PC-3 (cell line): ENCODE data around the gene PPARG. TPM values are rescaled to one million over a fixed set of nuclear protein-coding genes. Genes with fewer than 3 reads are reported as not detected.

Experiments used
- ATAC-seq: fragments of 200-7000 bp; cut with Tn5 transposase; 2 replicates; pipeline ENCODE4 v1.9.1; 2020; ENCODE audit warnings: mild to moderate bottlenecking, moderate library complexity
- BruUV-seq: library from RNA; stranded (reverse); fragments of 400-500 nt; replicated peaks from 2 replicates; lab custom pipeline; 2021; lab: Mats Ljungman, UMichigan
- CTCF ChIA-PET: fragments of 300-600 bp; sonication (Branson Sonifier 250); formaldehyde crosslinking; loops from one replicate; lab custom pipeline; 2022; ENCODE audit warnings: antibody characterized with exemption; lab: Charles Lee
- POLR2A ChIA-PET: fragments of 300-600 bp; sonication (Branson Sonifier 250); formaldehyde crosslinking; loops from one replicate; lab custom pipeline; 2022; ENCODE audit warnings: antibody characterized with exemption; ENCODE audit not compliant: unreplicated experiment; lab: Charles Lee
- DNase-seq: peaks from one replicate; pipeline ENCODE4 v3.0.0-alpha.2; 2015
- H2AFZ ChIP-seq: fragments of 300-600 bp; sonication (generic); 2 replicates; pipeline ENCODE4 v1.6.0; 2016; ENCODE audit warnings: antibody characterized with exemption, low read length
- H3F3A ChIP-seq: fragments of 300-600 bp; sonication (generic); one replicate; pipeline ENCODE4 v1.6.0; 2017; ENCODE audit warnings: antibody characterized with exemption, low read length, control low read depth, mild to moderate bottlenecking; ENCODE audit not compliant: unreplicated experiment
- H3K27ac ChIP-seq: fragments of 300-600 bp; sonication (generic); 2 replicates; pipeline ENCODE4 v1.5.1; 2016; ENCODE audit warnings: mild to moderate bottlenecking, low read length
- H3K27me3 ChIP-seq: fragments of 300-600 bp; sonication (generic); 2 replicates; pipeline ENCODE4 v1.6.1; 2016; ENCODE audit warnings: low read length, mixed read lengths
- H3K36me3 ChIP-seq: fragments of 300-600 bp; sonication (generic); 2 replicates; pipeline ENCODE4 v1.6.1; 2016; ENCODE audit warnings: low read depth, mixed run types, low read length, mixed read lengths
- H3K4me1 ChIP-seq: fragments of 300-600 bp; sonication (generic); 2 replicates; pipeline ENCODE4 v1.5.1; 2016; ENCODE audit warnings: low read length; ENCODE audit not compliant: insufficient read depth
- H3K4me2 ChIP-seq: fragments of 300-600 bp; sonication (generic); 2 replicates; pipeline ENCODE4 v1.6.0; 2016; ENCODE audit warnings: low read length
- H3K4me3 ChIP-seq: fragments of 300-600 bp; sonication (generic); 2 replicates; pipeline ENCODE4 v1.5.1; 2016; ENCODE audit warnings: mild to moderate bottlenecking, low read length, mixed read lengths
- H3K79me2 ChIP-seq: fragments of 300-600 bp; sonication (generic); 2 replicates; pipeline ENCODE4 v1.6.1; 2017; ENCODE audit warnings: low read length, mixed read lengths
- H3K9ac ChIP-seq: fragments of 300-600 bp; sonication (generic); 2 replicates; pipeline ENCODE4 v1.6.0; 2016; ENCODE audit warnings: mild to moderate bottlenecking, low read length
- H3K9me2 ChIP-seq: fragments of 300-600 bp; sonication (generic); replicated peaks from 2 replicates; pipeline ENCODE4 v1.6.1; 2016; ENCODE audit warnings: mixed run types, low read length, mixed read lengths
- H3K9me3 ChIP-seq: fragments of 300-600 bp; sonication (generic); 2 replicates; pipeline ENCODE4 v1.6.1; 2016; ENCODE audit warnings: low read length, mixed read lengths
- H4K20me1 ChIP-seq: fragments of 300-600 bp; sonication (generic); 2 replicates; pipeline ENCODE4 v1.6.1; 2016; ENCODE audit warnings: low read length, mixed read lengths
- CTCF ChIP-seq: fragments of 300-600 bp; sonication (generic); conservative IDR thresholded peaks from 2 replicates; pipeline ENCODE4 v1.5.1; 2017; ENCODE audit warnings: antibody characterized with exemption, low read depth, mild to moderate bottlenecking, low read length
- EZH2 ChIP-seq: fragments of 300-600 bp; sonication (generic); IDR thresholded peaks from one replicate; pipeline ENCODE4 v1.6.1; 2017; ENCODE audit warnings: antibody characterized with exemption, mild to moderate bottlenecking, low read length; ENCODE audit not compliant: unreplicated experiment
- EZH2phosphoT487 ChIP-seq: fragments of 300-600 bp; sonication (generic); IDR thresholded peaks from 2 replicates; pipeline ENCODE4 v1.6.1; 2018; ENCODE audit warnings: mild to moderate bottlenecking, antibody characterized with exemption, low read length, borderline replicate concordance
- intact Hi-C: fragments of 100-400 bp; cut with micrococcal nuclease; formaldehyde crosslinking; loops from 2 replicates; pipeline ENCODE4 v1.9.0; 2023
- total RNA-seq: library from RNA; depleted of rRNA; stranded (reverse); fragments of >200 nt; gene quantifications from 2 replicates; pipeline ENCODE4 v1.2.3, GENCODE V29; 2014

The PPARG gene
- total RNA-seq, 1 experiment from 2014 or later = 250 TPM

GRCh38 chr3:12268049-12268735 lies 20.7 kb upstream of the PPARG start:
- H3K36me3 ChIP-seq = no peaks in the 10 kb centered on the region
- no peak overlapping the region for H3K4me2 ChIP-seq
- no peaks in the 10 kb centered on the region for H4K20me1 ChIP-seq
- no peaks in the 10 kb centered on the region for H3K9me2 ChIP-seq
- intact Hi-C loops = no loop called here
- ChIA-PET CTCF (no interaction called here), POLR2A (no interaction called here)
- peaks cover 15% of the 10 kb centered on the region; the same call in 1 of the 2 replicates for H3K4me1 ChIP-seq
- DNase-seq = no peak
- BruUV-seq = no TSS peak
- no peaks in the 10 kb centered on the region for H3K79me2 ChIP-seq
- TF ChIP-seq EZH2 = no peak
- no peak for TF ChIP-seq CTCF
- H3K9me3 ChIP-seq = no peaks in the 10 kb centered on the region
- H3K27ac ChIP-seq = no peak overlapping the region
- no peaks in the 10 kb centered on the region for H3K27me3 ChIP-seq
- no peak for ATAC-seq
- H2AFZ ChIP-seq = no peak overlapping the region
- H3K9ac ChIP-seq = no peak overlapping the region
- H3F3A ChIP-seq = no peaks in the 10 kb centered on the region
- no peak overlapping the region for H3K4me3 ChIP-seq

- no peaks in the 10 kb centered on the region for H3F3A ChIP-seq
- no peaks in the 10 kb centered on the region for H3K9me2 ChIP-seq
- ChIA-PET POLR2A (no interaction called here), CTCF (no interaction called here)
- H3K27ac ChIP-seq = no peak overlapping the region
- no peak for TF ChIP-seq CTCF
- TF ChIP-seq EZH2 = no peak
- no peak for TF ChIP-seq EZH2phosphoT487
- no peaks in the 10 kb centered on the region for H3K79me2 ChIP-seq
- H3K4me2 ChIP-seq = no peak overlapping the region
- H3K9me3 ChIP-seq = no peaks in the 10 kb centered on the region
- H3K4me1 ChIP-seq = peaks cover 9% of the 10 kb centered on the region; the same call in 1 of the 2 replicates
- BruUV-seq = no TSS peak
- no peaks in the 10 kb centered on the region for H3K36me3 ChIP-seq
- no peak overlapping the region for H3K4me3 ChIP-seq
- ATAC-seq = no peak
- no peak overlapping the region for H2AFZ ChIP-seq
- H3K27me3 ChIP-seq = no peaks in the 10 kb centered on the region
- no peak for DNase-seq
- no peaks in the 10 kb centered on the region for H4K20me1 ChIP-seq
- no peak overlapping the region for H3K9ac ChIP-seq
- intact Hi-C loops = no loop called here
Measured at GRCh38 chr3:12270976-12271375, 17.9 kb upstream of the PPARG start.

- POLR2A ChIA-PET = interaction anchor here (0.7 kb wide), 1 partner anchor 169 kb away, joined by 5 read pairs; no protein-coding TSS in a partner anchor
- H3K27ac ChIP-seq = no peak overlapping the region
- no peak for DNase-seq
- no peaks in the 10 kb centered on the region for H3K9me2 ChIP-seq
- H3K4me1 ChIP-seq = no peaks in the 10 kb centered on the region
- no peaks in the 10 kb centered on the region for H3K27me3 ChIP-seq
- no peak for TF ChIP-seq EZH2
- TF ChIP-seq EZH2phosphoT487 = no peak
- no peak for TF ChIP-seq CTCF
- H3K36me3 ChIP-seq = no peaks in the 10 kb centered on the region
- H3K4me3 ChIP-seq = no peak overlapping the region
- ATAC-seq = no peak
- H4K20me1 ChIP-seq = no peaks in the 10 kb centered on the region
- H2AFZ ChIP-seq = no peak overlapping the region
- H3F3A ChIP-seq = no peaks in the 10 kb centered on the region
- H3K79me2 ChIP-seq = no peaks in the 10 kb centered on the region
- intact Hi-C loops = no loop called here
- no TSS peak for BruUV-seq
- CTCF ChIA-PET = no interaction called here
- H3K4me2 ChIP-seq = no peak overlapping the region
- no peak overlapping the region for H3K9ac ChIP-seq
- H3K9me3 ChIP-seq = no peaks in the 10 kb centered on the region
Measured at GRCh38 chr3:12273045-12273695, 15.7 kb upstream of the PPARG start.
